Thyroid gland (tissue), 4 donors: ENCODE data around the gene CCDC157. TPM values are rescaled to one million over a fixed set of nuclear protein-coding genes. Genes with fewer than 3 reads are reported as not detected.

ENCODE experiments used
- DNase-seq, 2 donors: peaks; one replicate each; pipeline ENCODE4 v3.0.0-alpha.2; 2019
- H3K27ac ChIP-seq, 3 donors: fragments of 200-600 bp; sonication (generic); 1 replicate in 2 of 3; 2 replicates in 1 of 3; pipeline ENCODE4 v1.5.1; 2016 to 2019; ENCODE audit warnings: mild to moderate bottlenecking in 1 of 3, moderate library complexity in 1 of 3
- H3K27me3 ChIP-seq: fragments of 200-600 bp; sonication (generic); one replicate; pipeline ENCODE4 v1.5.1; 2019
- H3K36me3 ChIP-seq, 2 donors: fragments of 200-600 bp; sonication (generic); one replicate each; pipeline ENCODE4 v1.5.1; 2016 to 2019
- H3K4me1 ChIP-seq, 2 donors: fragments of 200-600 bp; sonication (generic); one replicate each; pipeline ENCODE4 v1.5.1; 2017 to 2019
- H3K4me3 ChIP-seq, 3 donors: fragments of 200-600 bp; sonication (generic); replicated peaks in 1 of 3; 1 replicate in 2 of 3; 2 replicates in 1 of 3; pipeline ENCODE4 v1.5.1; 2016; ENCODE audit warnings: mild to moderate bottlenecking in 1 of 3
- H3K9me3 ChIP-seq: fragments of 200-600 bp; sonication (generic); one replicate; pipeline ENCODE4 v1.5.1; 2017
- CTCF ChIP-seq, 6 experiments: fragments of 200-600 bp in 3 of 6; fragments of 450-650 bp in 3 of 6; sonication (generic) in 3 of 6; IDR thresholded peaks; one replicate each; pipeline ENCODE4 v1.5.1; 2016 to 2019; ENCODE audit warnings: antibody characterized with exemption in 6 of 6, mild to moderate bottlenecking in 2 of 6, inconsistent platforms in 1 of 6, moderate library complexity in 1 of 6
- POLR2A ChIP-seq, 2 donors: fragments of 450-650 bp; IDR thresholded peaks; one replicate each; pipeline ENCODE4 v1.6.1; 2017; ENCODE audit warnings: antibody characterized with exemption in 2 of 2, mild to moderate bottlenecking in 2 of 2, moderate library complexity in 1 of 2
- WGBS, 2 donors: methylation state at CpG; one replicate each; pipeline ENCODE4 v1.1.5; 2017; 5-methylcytosine and 5-hydroxymethylcytosine counted together
- intact Hi-C: fragments of 100-400 bp; cut with DNase I; formaldehyde crosslinking; loops from one replicate; pipeline ENCODE4 v1.15.1; 2023
- total RNA-seq, 4 donors: library from RNA; depleted of rRNA; stranded (reverse); fragments of >200 nt; gene quantifications; one replicate each; pipeline ENCODE4 v1.2.3, GENCODE V29; 2016

The CCDC157 gene
- total RNA-seq, 4 donors from 2014 or later = 8.1 to 18.3 (median 15.6) TPM

GRCh38 chr22:30328466-30329049 lies 28.2 kb upstream of the CCDC157 start:
- intact Hi-C loops = loop anchor here (5.0 kb wide), 2 partner anchors 41 to 59 kb away; partner anchors contain the start of genes CASTOR1 and RNF215
- no peak overlapping the region for H3K27ac ChIP-seq
- no peak overlapping the region for H3K4me3 ChIP-seq
- 57 to 84% methylated on average over 2 to 3 of the region's 3 CpGs for WGBS, 2 donors
- DNase-seq = no peak
- H3K4me1 ChIP-seq = peaks cover 28 to 29% of the 10 kb centered on the region in 2 donors
- H3K9me3 ChIP-seq = no peaks in the 10 kb centered on the region
- peaks cover 12 to 14% of the 10 kb centered on the region in 2 donors for H3K36me3 ChIP-seq
- H3K27me3 ChIP-seq = no peaks in the 10 kb centered on the region
- TF ChIP-seq POLR2A (IDR thresholded peaks at IDR 0.05) (no peak), CTCF (IDR thresholded peaks at IDR 0.05) (no peak)

- Histone ChIP-seq H3K27ac (no peak overlapping the region), H3K27me3 (no peaks in the 10 kb centered on the region), H3K4me3 (no peak overlapping the region), H3K36me3 (peaks cover 52 to 53% of the 10 kb centered on the region in 2 donors), H3K4me1 (peaks cover 2% of the 10 kb centered on the region in 2 donors), H3K9me3 (no peaks in the 10 kb centered on the region)
- TF ChIP-seq CTCF (IDR thresholded peaks at IDR 0.05) = no peak
- TF ChIP-seq POLR2A (IDR thresholded peaks at IDR 0.05) = no peak
- DNase-seq = no peak
- intact Hi-C loops = no loop called here
- WGBS, 2 donors = 83 to 88% methylated on average over 5 of the region's 5 CpGs
Measured at GRCh38 chr22:30332551-30332950, 24.3 kb upstream of the CCDC157 start.

GRCh38 chr22:30332994-30333706 lies 23.7 kb upstream of the CCDC157 start:
- peaks cover 58% of the 10 kb centered on the region in 2 donors for H3K36me3 ChIP-seq
- DNase-seq = no peak
- H3K4me1 ChIP-seq = no peaks in the 10 kb centered on the region
- no peak overlapping the region for H3K27ac ChIP-seq
- intact Hi-C loops = no loop called here
- 77 to 90% methylated on average over 2 of the region's 2 CpGs for WGBS, 2 donors
- no peaks in the 10 kb centered on the region for H3K27me3 ChIP-seq
- no peak overlapping the region for H3K4me3 ChIP-seq
- no peaks in the 10 kb centered on the region for H3K9me3 ChIP-seq
- TF ChIP-seq POLR2A (IDR thresholded peaks at IDR 0.05) (no peak), CTCF (IDR thresholded peaks at IDR 0.05) (no peak)

GRCh38 chr22:30333707-30334087 lies 23.1 kb upstream of the CCDC157 start:
- Histone ChIP-seq H3K4me3 (no peak overlapping the region), H3K27me3 (no peaks in the 10 kb centered on the region), H3K4me1 (peaks cover 2 to 3% of the 10 kb centered on the region in 2 donors), H3K36me3 (peaks cover 63 to 64% of the 10 kb centered on the region in 2 donors), H3K9me3 (no peaks in the 10 kb centered on the region), H3K27ac (no peak overlapping the region)
- TF ChIP-seq CTCF (IDR thresholded peaks at IDR 0.05) (no peak), POLR2A (IDR thresholded peaks at IDR 0.05) (no peak)
- DNase-seq = no peak
- 94% methylated on average over 3 of the region's 3 CpGs for WGBS, 2 donors
- intact Hi-C loops = no loop called here

GRCh38 chr22:30334646-30335045 lies 22.2 kb upstream of the CCDC157 start:
- no peak overlapping the region for H3K4me3 ChIP-seq
- intact Hi-C loops = no loop called here
- H3K36me3 ChIP-seq = peaks cover 73% of the 10 kb centered on the region in 2 donors
- no peak overlapping the region for H3K27ac ChIP-seq
- DNase-seq = no peak
- H3K27me3 ChIP-seq = no peaks in the 10 kb centered on the region
- WGBS, 2 donors = 97 to 98% methylated on average over 4 of the region's 4 CpGs
- peaks cover 5 to 6% of the 10 kb centered on the region in 2 donors for H3K4me1 ChIP-seq
- no peaks in the 10 kb centered on the region for H3K9me3 ChIP-seq
- TF ChIP-seq CTCF (IDR thresholded peaks at IDR 0.05) = no peak
